ENCODE measurements around the gene ZRANB3.

GRCh38 chr2:135163306-135163705, 367.7 kb downstream of the ZRANB3 start:
- TF ChIP-seq ZFP30 (CRISPR knock-in tag; IDR thresholded peaks at IDR 0.05) (no peak), ZFP3 (CRISPR knock-in tag; IDR thresholded peaks at IDR 0.05) (no peak), ESRRG (CRISPR knock-in tag; IDR thresholded peaks at IDR 0.05) (no peak)
- TF ChIP-seq, protein P1, sequence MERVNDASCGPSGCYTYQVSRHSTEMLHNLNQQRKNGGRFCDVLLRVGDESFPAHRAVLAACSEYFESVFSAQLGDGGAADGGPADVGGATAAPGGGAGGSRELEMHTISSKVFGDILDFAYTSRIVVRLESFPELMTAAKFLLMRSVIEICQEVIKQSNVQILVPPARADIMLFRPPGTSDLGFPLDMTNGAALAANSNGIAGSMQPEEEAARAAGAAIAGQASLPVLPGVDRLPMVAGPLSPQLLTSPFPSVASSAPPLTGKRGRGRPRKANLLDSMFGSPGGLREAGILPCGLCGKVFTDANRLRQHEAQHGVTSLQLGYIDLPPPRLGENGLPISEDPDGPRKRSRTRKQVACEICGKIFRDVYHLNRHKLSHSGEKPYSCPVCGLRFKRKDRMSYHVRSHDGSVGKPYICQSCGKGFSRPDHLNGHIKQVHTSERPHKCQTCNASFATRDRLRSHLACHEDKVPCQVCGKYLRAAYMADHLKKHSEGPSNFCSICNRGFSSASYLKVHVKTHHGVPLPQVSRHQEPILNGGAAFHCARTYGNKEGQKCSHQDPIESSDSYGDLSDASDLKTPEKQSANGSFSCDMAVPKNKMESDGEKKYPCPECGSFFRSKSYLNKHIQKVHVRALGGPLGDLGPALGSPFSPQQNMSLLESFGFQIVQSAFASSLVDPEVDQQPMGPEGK (CRISPR knock-in tag; IDR thresholded peaks at IDR 0.05; ENCODE audit: borderline replicate concordance) = no peak

Measured in SK-N-SH treated with all-trans-retinoic acid at 6 μM for 48 hours (cell line).